Hepatocyte (in vitro differentiated cells): ENCODE results near the gene RPGRIP1. TPM values are rescaled to one million over a fixed set of nuclear protein-coding genes. Genes with fewer than 3 reads are reported as not detected.
"Not testable (repeated sequence)": the region's sequence is repeated elsewhere in the genome, so short reads cannot be mapped to it uniquely, and the experiment has no call there.

Source experiments
- DNase-seq: peaks from one replicate; pipeline ENCODE4 v3.0.0-alpha.2; 2016; ENCODE audit warnings: low spot score
- H2AFZ ChIP-seq: fragments of 200-600 bp; sonication (generic); 2 replicates; pipeline ENCODE4 v1.6.0; 2016; ENCODE audit warnings: antibody characterized with exemption, mild to moderate bottlenecking
- H3K27ac ChIP-seq: fragments of 200-600 bp; sonication (generic); 2 replicates; pipeline ENCODE4 v1.5.1; 2016; ENCODE audit warnings: mild to moderate bottlenecking
- H3K27me3 ChIP-seq: fragments of 200-600 bp; sonication (generic); 2 replicates; pipeline ENCODE4 v1.6.1; 2016
- H3K36me3 ChIP-seq: fragments of 200-600 bp; sonication (generic); replicated peaks from 2 replicates; pipeline ENCODE4 v1.5.1; 2016; ENCODE audit warnings: low read depth; ENCODE audit not compliant: insufficient read depth
- H3K4me1 ChIP-seq: fragments of 200-600 bp; sonication (generic); 2 replicates; pipeline ENCODE4 v1.5.1; 2016; ENCODE audit warnings: mild to moderate bottlenecking, moderate library complexity; ENCODE audit not compliant: insufficient read depth
- H3K4me2 ChIP-seq: fragments of 200-600 bp; sonication (generic); 2 replicates; pipeline ENCODE4 v1.6.0; 2016
- H3K4me3 ChIP-seq: fragments of 200-600 bp; sonication (generic); 2 replicates; pipeline ENCODE4 v1.5.1; 2016; ENCODE audit warnings: mild to moderate bottlenecking
- H3K79me2 ChIP-seq: fragments of 200-600 bp; sonication (generic); 2 replicates; pipeline ENCODE4 v1.6.0; 2017; ENCODE audit warnings: mild to moderate bottlenecking
- H3K9me2 ChIP-seq: fragments of 200-600 bp; sonication (generic); replicated peaks from 2 replicates; pipeline ENCODE4 v1.6.0; 2017; ENCODE audit warnings: mild to moderate bottlenecking; ENCODE audit not compliant: insufficient read depth
- H3K9me3 ChIP-seq: fragments of 200-600 bp; sonication (generic); 2 replicates; pipeline ENCODE4 v1.5.1; 2016; ENCODE audit warnings: low read depth, mild to moderate bottlenecking
- H4K20me1 ChIP-seq: fragments of 200-600 bp; sonication (generic); 2 replicates; pipeline ENCODE4 v1.6.0; 2016; ENCODE audit warnings: mild to moderate bottlenecking; ENCODE audit not compliant: insufficient read depth, poor library complexity, severe bottlenecking
- EZH2 ChIP-seq: fragments of 200-600 bp; sonication (generic); IDR thresholded peaks from 2 replicates; pipeline ENCODE4 v1.6.1; 2016; ENCODE audit warnings: antibody characterized with exemption, mild to moderate bottlenecking, borderline replicate concordance
- EZH2phosphoT487 ChIP-seq: fragments of 200-600 bp; sonication (generic); IDR thresholded peaks from one replicate; pipeline ENCODE4 v1.6.1; 2018; ENCODE audit warnings: antibody characterized with exemption, mild to moderate bottlenecking, low read depth, moderate library complexity; ENCODE audit not compliant: unreplicated experiment, severe bottlenecking
- WGBS: methylation state at CpG from one replicate; pipeline ENCODE4 v1.1.6; 2016; ENCODE audit warnings: low lambda C conversion rate; ENCODE audit errors: missing lambda C conversion rate; 5-methylcytosine and 5-hydroxymethylcytosine counted together
- polyA plus RNA-seq: library from polyadenylated mRNA; unstranded; fragments of >200 nt; fragmentation: Nextera tagmentation; extraction: Ambion mirVana; gene quantifications from 2 replicates; pipeline ENCODE4 v1.2.1, GENCODE V29; 2016
- total RNA-seq: library from RNA; depleted of rRNA; stranded (reverse); fragments of >200 nt; gene quantifications from 2 replicates; pipeline ENCODE4 v1.2.3, GENCODE V29; 2014
- TF ChIP-seq, protein P1 (sequence below): fragments of 200-600 bp; sonication (generic); IDR thresholded peaks from 2 replicates; pipeline ENCODE4 v1.5.1; 2016; ENCODE audit warnings: antibody characterized with exemption, mild to moderate bottlenecking; ENCODE audit not compliant: poor library complexity

Gene RPGRIP1
- total and polyA plus RNA-seq, 2 experiments from 2014 or later = 0.07 TPM; not detected in 1

DNA sequence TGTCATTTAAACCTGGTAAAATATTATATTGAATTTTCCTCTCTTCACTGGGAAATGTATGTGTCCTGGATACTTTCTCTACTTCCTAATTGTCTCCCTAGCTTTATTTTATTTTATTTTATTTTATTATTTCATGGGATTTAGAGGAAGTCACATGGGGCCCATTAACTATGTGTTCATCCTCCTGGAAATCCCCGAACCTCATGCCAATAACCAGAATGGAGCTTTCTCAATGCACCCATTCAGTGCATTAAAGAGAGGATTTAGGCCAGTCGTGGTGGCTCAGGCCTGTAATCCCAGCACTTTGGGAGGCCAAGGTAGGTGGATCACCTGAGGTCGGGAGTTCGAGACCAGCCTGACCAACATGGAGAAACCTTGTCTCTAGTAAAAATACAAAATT, 1.3 kb upstream of the RPGRIP1 start:
- no peaks in the 10 kb centered on the region for H3K9me3 ChIP-seq
- H4K20me1 ChIP-seq = no peaks in the 10 kb centered on the region
- no peak overlapping the region for H2AFZ ChIP-seq
- H3K4me3 ChIP-seq = no peak overlapping the region
- no peaks in the 10 kb centered on the region for H3K79me2 ChIP-seq
- no peaks in the 10 kb centered on the region for H3K27me3 ChIP-seq
- no peaks in the 10 kb centered on the region for H3K4me1 ChIP-seq
- no peak for DNase-seq
- no peaks in the 10 kb centered on the region for H3K9me2 ChIP-seq
- H3K4me2 ChIP-seq = no peak overlapping the region
- no peaks in the 10 kb centered on the region for H3K36me3 ChIP-seq
- TF ChIP-seq, protein P1, sequence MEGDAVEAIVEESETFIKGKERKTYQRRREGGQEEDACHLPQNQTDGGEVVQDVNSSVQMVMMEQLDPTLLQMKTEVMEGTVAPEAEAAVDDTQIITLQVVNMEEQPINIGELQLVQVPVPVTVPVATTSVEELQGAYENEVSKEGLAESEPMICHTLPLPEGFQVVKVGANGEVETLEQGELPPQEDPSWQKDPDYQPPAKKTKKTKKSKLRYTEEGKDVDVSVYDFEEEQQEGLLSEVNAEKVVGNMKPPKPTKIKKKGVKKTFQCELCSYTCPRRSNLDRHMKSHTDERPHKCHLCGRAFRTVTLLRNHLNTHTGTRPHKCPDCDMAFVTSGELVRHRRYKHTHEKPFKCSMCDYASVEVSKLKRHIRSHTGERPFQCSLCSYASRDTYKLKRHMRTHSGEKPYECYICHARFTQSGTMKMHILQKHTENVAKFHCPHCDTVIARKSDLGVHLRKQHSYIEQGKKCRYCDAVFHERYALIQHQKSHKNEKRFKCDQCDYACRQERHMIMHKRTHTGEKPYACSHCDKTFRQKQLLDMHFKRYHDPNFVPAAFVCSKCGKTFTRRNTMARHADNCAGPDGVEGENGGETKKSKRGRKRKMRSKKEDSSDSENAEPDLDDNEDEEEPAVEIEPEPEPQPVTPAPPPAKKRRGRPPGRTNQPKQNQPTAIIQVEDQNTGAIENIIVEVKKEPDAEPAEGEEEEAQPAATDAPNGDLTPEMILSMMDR = no peak
- TF ChIP-seq EZH2phosphoT487 = no peak
- no peak for TF ChIP-seq EZH2
- H3K27ac ChIP-seq = no peak overlapping the region
- 81% methylated on average over 4 of the region's 4 CpGs for WGBS

DNA sequence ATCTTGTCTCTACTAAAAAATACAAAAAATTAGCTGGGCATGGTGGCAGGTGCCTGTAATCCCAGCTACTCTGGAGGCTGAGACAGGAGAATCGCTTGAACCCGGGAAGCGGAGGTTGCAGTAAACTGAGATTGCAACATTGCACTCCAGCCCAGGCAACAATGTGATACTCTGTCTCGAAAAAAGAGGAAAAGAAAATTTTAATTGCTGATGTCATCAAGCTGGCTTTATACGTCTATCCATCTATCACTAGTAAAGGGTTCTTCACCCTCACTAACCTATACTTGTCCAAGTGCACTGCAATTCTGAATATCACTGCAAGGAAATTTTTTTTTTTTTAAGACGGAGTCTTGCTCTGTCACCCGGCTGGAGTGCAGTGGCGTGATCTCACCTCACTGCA, 2.0 kb downstream of the RPGRIP1 start:
- H3K4me3 ChIP-seq, H3K4me1 ChIP-seq, H3K79me2 ChIP-seq, H3K36me3 ChIP-seq, H4K20me1 ChIP-seq, H3K9me2 ChIP-seq, H3K4me2 ChIP-seq, H3K9me3 ChIP-seq, H3K27ac ChIP-seq, H3K27me3 ChIP-seq, H2AFZ ChIP-seq, DNase-seq: not testable (repeated sequence)
- WGBS = 92% methylated on average over 8 of the region's 8 CpGs

DNA sequence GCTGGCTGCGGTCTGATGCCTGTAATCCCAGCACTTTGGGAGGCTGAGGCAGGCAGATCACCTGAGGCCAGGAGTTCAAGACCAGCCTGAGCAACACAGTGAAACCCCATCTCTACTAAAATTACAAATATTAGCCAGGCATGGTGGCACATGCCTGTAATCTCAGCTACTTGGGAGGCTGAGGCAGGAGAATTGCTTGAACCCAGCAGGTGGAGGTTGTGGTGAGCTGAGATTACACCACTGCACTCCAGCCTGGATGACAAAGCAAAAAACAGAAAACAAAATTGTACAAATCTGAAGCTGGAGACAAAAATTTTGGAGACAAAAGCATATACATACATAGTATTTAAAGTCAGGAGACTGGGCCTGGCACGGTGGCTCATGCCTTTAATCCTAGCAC, 6.6 kb downstream of the RPGRIP1 start:
- H3K9me2 ChIP-seq, H3K36me3 ChIP-seq, H3K4me2 ChIP-seq, H3K9me3 ChIP-seq, H4K20me1 ChIP-seq, H3K27me3 ChIP-seq, H3K4me3 ChIP-seq, H3K79me2 ChIP-seq, DNase-seq, H3K4me1 ChIP-seq, H2AFZ ChIP-seq, H3K27ac ChIP-seq: not testable (repeated sequence)
- WGBS = 96% methylated on average over 2 of the region's 2 CpGs

DNA sequence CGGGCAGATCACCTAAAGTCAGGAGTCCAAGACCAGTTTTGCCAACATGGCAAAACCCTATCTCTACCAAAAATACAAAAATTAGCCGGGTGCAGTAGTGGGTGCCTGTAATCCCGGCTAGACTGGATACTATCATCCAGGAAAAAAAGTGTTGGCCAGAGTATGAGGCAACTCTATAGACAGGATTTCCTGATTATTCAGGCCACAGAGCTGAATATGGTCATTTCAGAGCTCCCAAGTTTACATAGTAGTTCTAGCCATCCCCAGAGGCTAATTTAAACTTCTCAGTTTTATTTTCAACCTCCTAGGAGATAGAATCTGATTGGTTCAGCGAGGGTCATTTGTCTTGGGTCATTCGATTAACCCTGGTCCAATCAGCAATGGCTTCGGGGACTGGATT, 7.3 kb downstream of the RPGRIP1 start:
- Histone ChIP-seq H3K4me2 (no peak overlapping the region), H3K79me2 (no peaks in the 10 kb centered on the region), H3K9me3 (no peaks in the 10 kb centered on the region), H3K27me3 (no peaks in the 10 kb centered on the region), H2AFZ (no peak overlapping the region), H3K4me1 (no peaks in the 10 kb centered on the region), H3K9me2 (no peaks in the 10 kb centered on the region), H4K20me1 (no peaks in the 10 kb centered on the region), H3K36me3 (no peaks in the 10 kb centered on the region), H3K27ac (no peak overlapping the region), H3K4me3 (no peak overlapping the region)
- no peak for DNase-seq
- no peak for TF ChIP-seq EZH2phosphoT487
- no peak for TF ChIP-seq EZH2
- TF ChIP-seq, protein P1 = no peak
- WGBS = 88% methylated on average over 6 of the region's 6 CpGs

DNA sequence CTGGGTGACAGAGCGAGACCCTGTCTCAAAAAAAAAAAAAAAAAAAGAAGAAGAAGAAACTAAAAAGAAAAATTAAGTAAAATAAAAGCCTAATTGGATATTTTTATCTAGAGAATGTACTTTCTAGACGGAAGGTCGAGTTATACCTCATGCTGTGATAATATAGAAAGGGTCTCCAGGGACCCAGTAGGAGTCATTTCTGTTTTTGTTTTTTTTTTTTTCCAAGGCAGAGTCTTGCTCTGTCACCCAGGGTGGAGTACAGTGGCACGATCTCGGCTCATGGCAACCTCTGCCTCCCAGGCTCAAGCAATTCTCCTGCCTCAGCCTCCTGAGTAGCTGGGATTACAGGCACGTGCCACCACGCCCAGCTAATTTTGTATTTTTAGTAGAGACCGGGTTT, 14.1 kb downstream of the RPGRIP1 start:
- H3K36me3 ChIP-seq, H3K4me1 ChIP-seq, H3K27ac ChIP-seq, H3K27me3 ChIP-seq, H2AFZ ChIP-seq, H3K4me3 ChIP-seq, H3K4me2 ChIP-seq, H4K20me1 ChIP-seq, H3K9me3 ChIP-seq, H3K9me2 ChIP-seq, DNase-seq, H3K79me2 ChIP-seq: not testable (repeated sequence)
- 94% methylated on average over 8 of the region's 8 CpGs for WGBS
